GM10248 (cell line): ENCODE results near the gene SLIT3.

ENCODE experiments used
- CTCF ChIA-PET: fragments of 300-600 bp; sonication (Branson Sonifier 250); formaldehyde crosslinking; extraction: SDS; loops from one replicate; lab custom pipeline; 2021; ENCODE audit warnings: antibody characterized with exemption; lab: Yijun Ruan, JAX
- POLR2A ChIA-PET: fragments of 350-650 bp; sonication (Branson Sonifier 250); formaldehyde crosslinking; extraction: SDS; loops from one replicate; lab custom pipeline; 2020; ENCODE audit warnings: antibody characterized with exemption; lab: Yijun Ruan, JAX
- DNase-seq: peaks from one replicate; pipeline ENCODE4 v3.0.0; 2012; ENCODE audit errors: extremely low spot score
- CTCF ChIP-seq: IDR thresholded peaks from 2 replicates; pipeline ENCODE4 v1.5.1; 2012; ENCODE audit warnings: mild to moderate bottlenecking, low read depth; ENCODE audit errors: extremely low read depth, missing control alignments, control extremely low read depth

The SLIT3 gene

GRCh38 chr5:168832308-168832707, 468.6 kb downstream of the SLIT3 start:
- no peak for DNase-seq
- ChIA-PET POLR2A (no interaction called here), CTCF (no interaction called here)
- TF ChIP-seq CTCF: no peak

- DNase-seq: no peak
- POLR2A ChIA-PET: no interaction called here
These were observed 469.6 kb downstream of the SLIT3 start for GRCh38 chr5:168831383-168831782.

GRCh38 chr5:168830833-168831232, 470.1 kb downstream of the SLIT3 start:
- POLR2A ChIA-PET: no interaction called here
- CTCF ChIA-PET: no interaction called here
- no peak for TF ChIP-seq CTCF
- no peak for DNase-seq

More at GRCh38 chr5:168831383-168831782, 469.6 kb downstream of the SLIT3 start:
- CTCF ChIA-PET: no interaction called here
- TF ChIP-seq CTCF: no peak

GRCh38 chr5:168829922-168830417, 471.0 kb downstream of the SLIT3 start:
- TF ChIP-seq CTCF: no peak
- DNase-seq: no peak
- POLR2A ChIA-PET: no interaction called here
- CTCF ChIA-PET: no interaction called here

GRCh38 chr5:168829044-168829443, 471.9 kb downstream of the SLIT3 start:
- no peak for TF ChIP-seq CTCF
- POLR2A ChIA-PET: no interaction called here
- CTCF ChIA-PET: interaction anchor here (0.8 kb wide), 1 partner anchor 13 kb away, joined by 3 read pairs; no protein-coding TSS in a partner anchor
- no peak for DNase-seq

- no peak for TF ChIP-seq CTCF
- no peak for DNase-seq
- CTCF ChIA-PET: interaction anchor here (1.0 to 1.7 kb wide), 2 partner anchors 15 to 755 kb away, joined by 3 to 4 read pairs; no protein-coding TSS in a partner anchor
- POLR2A ChIA-PET: no interaction called here
These were observed 473.3 kb downstream of the SLIT3 start for GRCh38 chr5:168827636-168828035.
